Measurements from ENCODE around the gene FGF12. TPM values are rescaled to one million over a fixed set of nuclear protein-coding genes. Genes with fewer than 3 reads are reported as not detected.

The FGF12 gene
- total RNA-seq, 1 experiment from 2014 or later: 0.07 TPM

- H3K4me3 ChIP-seq (replicated peaks in 1 of 2; ENCODE audit: low read depth in 1 of 2, low read length in 2 of 2): no peak overlapping the region
- no peak overlapping the region for H2AFZ ChIP-seq (ENCODE audit: low read depth, low read length, poor library complexity, severe bottlenecking)
- H3K79me2 ChIP-seq (ENCODE audit: insufficient read depth, low read length): no peaks in the 10 kb centered on the region
- H3K9me2 ChIP-seq (ENCODE audit: insufficient read depth): no peaks in the 10 kb centered on the region
- no peak overlapping the region for H3K9ac ChIP-seq (ENCODE audit: low read length)
- H4K20me1 ChIP-seq (ENCODE audit: insufficient read depth): no peaks in the 10 kb centered on the region
- no TSS peak for BruUV-seq (replicated peaks)
- H3K9me3 ChIP-seq (ENCODE audit: control insufficient read depth in 1 of 2, insufficient read depth in 1 of 2, low read depth in 1 of 2, low read length in 2 of 2): no peaks in the 10 kb centered on the region
- ChIA-PET POLR2A (interaction anchor here (0.5 kb wide), 1 partner anchor 10 kb away, joined by 4 read pairs; no protein-coding TSS in a partner anchor), CTCF (interaction anchor here (1.0 kb wide), 1 partner anchor 205 kb away, joined by 5 read pairs; no protein-coding TSS in a partner anchor), RAD21 (ENCODE audit: low non-redundant PET in 1 of 2, low total read pairs in 2 of 2, uncharacterized antibody in 2 of 2, unreplicated experiment in 2 of 2) (no interaction called here)
- TF ChIP-seq RAD21 (IDR thresholded peaks at IDR 0.05; ENCODE audit: low read depth) (peak; percentile 66), CTCF (IDR thresholded peaks at IDR 0.05 in 2 of 3, conservative IDR thresholded peaks at IDR 0.05 in 1 of 3; ENCODE audit: borderline replicate concordance in 1 of 3, insufficient read depth in 1 of 3, low read depth in 2 of 3, low read length in 2 of 3) (peak; percentile 44 to 74 (median 72); a peak in 5 of 6 replicates), ZFX (IDR thresholded peaks at IDR 0.05) (no peak), POLR2A (IDR thresholded peaks at IDR 0.05; ENCODE audit: borderline replicate concordance, extremely low read depth, insufficient read depth, insufficient read length) (no peak), EZH2 (IDR thresholded peaks at IDR 0.05) (no peak)
- peaks cover 11% of the 10 kb centered on the region; the same call in 1 of the 2 replicates for H3K27me3 ChIP-seq (ENCODE audit: insufficient read depth, low read length)
- ATAC-seq (peak; percentile 98), DNase-seq (ENCODE audit: low read depth, low spot score) (peak; percentile 12)
- no peak overlapping the region for H3K4me2 ChIP-seq (ENCODE audit: low read length)
- no peaks in the 10 kb centered on the region for H3K4me1 ChIP-seq (ENCODE audit: control insufficient read depth in 1 of 2, insufficient read depth in 2 of 2, low read length in 2 of 2)
- intact Hi-C loops (cut with micrococcal nuclease): no loop called here
- no peaks in the 10 kb centered on the region for H3K36me3 ChIP-seq (ENCODE audit: control insufficient read depth in 1 of 2, insufficient read depth in 2 of 2, low read length in 2 of 2)
- H3K27ac ChIP-seq (ENCODE audit: low read depth, low read length): no peak overlapping the region
Measured at GRCh38 chr3:192772240-192772894, 45.0 kb upstream of the FGF12 start.

- Histone ChIP-seq H3K9me2 (ENCODE audit: insufficient read depth) (no peaks in the 10 kb centered on the region), H3K4me3 (replicated peaks in 1 of 2; ENCODE audit: low read depth in 1 of 2, low read length in 2 of 2) (no peak overlapping the region), H3K4me1 (ENCODE audit: control insufficient read depth in 1 of 2, insufficient read depth in 2 of 2, low read length in 2 of 2) (no peaks in the 10 kb centered on the region), H3K79me2 (ENCODE audit: insufficient read depth, low read length) (no peaks in the 10 kb centered on the region), H3K9ac (ENCODE audit: low read length) (no peak overlapping the region), H3K27ac (ENCODE audit: low read depth, low read length) (no peak overlapping the region), H3K4me2 (ENCODE audit: low read length) (no peak overlapping the region), H3K27me3 (ENCODE audit: insufficient read depth, low read length) (peaks cover 34% of the 10 kb centered on the region), H2AFZ (ENCODE audit: low read depth, low read length, poor library complexity, severe bottlenecking) (no peak overlapping the region), H3K9me3 (ENCODE audit: control insufficient read depth in 1 of 2, insufficient read depth in 1 of 2, low read depth in 1 of 2, low read length in 2 of 2) (no peaks in the 10 kb centered on the region), H4K20me1 (ENCODE audit: insufficient read depth) (no peaks in the 10 kb centered on the region), H3K36me3 (ENCODE audit: control insufficient read depth in 1 of 2, insufficient read depth in 2 of 2, low read length in 2 of 2) (no peaks in the 10 kb centered on the region)
- intact Hi-C loops (cut with micrococcal nuclease): no loop called here
- POLR2A ChIA-PET: no interaction called here
- no peak for TF ChIP-seq REST (IDR thresholded peaks at IDR 0.05; ENCODE audit: low read depth)
- TF ChIP-seq RAD21 (IDR thresholded peaks at IDR 0.05; ENCODE audit: low read depth): no peak
- no peak for TF ChIP-seq FOSL1 (IDR thresholded peaks at IDR 0.05; ENCODE audit: low read depth)
- TF ChIP-seq ATF3 (IDR thresholded peaks at IDR 0.05): no peak
- TF ChIP-seq SP1 (IDR thresholded peaks at IDR 0.05; ENCODE audit: low read depth): no peak
- TF ChIP-seq MAX (IDR thresholded peaks at IDR 0.05): no peak
- TF ChIP-seq POLR2AphosphoS5 (IDR thresholded peaks at IDR 0.05; ENCODE audit: low read depth, low read length): no peak
- no peak for TF ChIP-seq EZH2phosphoT487 (IDR thresholded peaks at IDR 0.05; ENCODE audit: borderline replicate concordance)
- no peak for TF ChIP-seq TCF7L2 (IDR thresholded peaks at IDR 0.05; ENCODE audit: borderline replicate concordance, extremely low read depth, insufficient read depth, insufficient read length)
- no TSS peak for BruUV-seq (replicated peaks)
- CTCF ChIA-PET: no interaction called here
- RAD21 ChIA-PET (ENCODE audit: low non-redundant PET in 1 of 2, low total read pairs in 2 of 2, uncharacterized antibody in 2 of 2, unreplicated experiment in 2 of 2): no interaction called here
- no peak for ATAC-seq
- no peak for DNase-seq (ENCODE audit: low read depth, low spot score)
Measured at GRCh38 chr3:192758654-192759053, 31.3 kb upstream of the FGF12 start.
